Fibroblast of gingiva (primary cell): ENCODE results near the gene BCAS3.

Experiments used
- DNase-seq: peaks from one replicate; pipeline ENCODE4 v3.0.0-alpha.2; 2011; ENCODE audit warnings: low read depth

Gene BCAS3

DNA sequence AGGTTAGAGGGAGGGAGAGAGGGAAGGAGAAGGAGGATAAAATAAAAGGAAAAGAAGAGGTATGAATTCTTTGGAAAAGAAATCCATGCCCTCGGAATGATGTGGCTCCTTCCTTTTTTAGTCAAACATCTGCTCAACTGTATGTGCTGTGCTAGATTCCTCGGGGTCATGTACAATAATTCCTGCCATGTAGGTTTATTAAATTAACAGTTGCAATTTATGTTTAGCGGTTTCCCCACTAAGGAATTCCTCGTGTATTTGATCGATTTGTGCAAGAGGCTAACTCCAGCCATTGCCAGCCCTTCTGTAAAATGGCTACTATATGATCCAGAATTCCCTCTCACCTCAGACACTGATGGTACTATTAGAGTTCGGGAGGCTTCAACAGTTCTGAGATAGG lies 639.0 kb downstream of the BCAS3 start:
- no peak for DNase-seq

DNA sequence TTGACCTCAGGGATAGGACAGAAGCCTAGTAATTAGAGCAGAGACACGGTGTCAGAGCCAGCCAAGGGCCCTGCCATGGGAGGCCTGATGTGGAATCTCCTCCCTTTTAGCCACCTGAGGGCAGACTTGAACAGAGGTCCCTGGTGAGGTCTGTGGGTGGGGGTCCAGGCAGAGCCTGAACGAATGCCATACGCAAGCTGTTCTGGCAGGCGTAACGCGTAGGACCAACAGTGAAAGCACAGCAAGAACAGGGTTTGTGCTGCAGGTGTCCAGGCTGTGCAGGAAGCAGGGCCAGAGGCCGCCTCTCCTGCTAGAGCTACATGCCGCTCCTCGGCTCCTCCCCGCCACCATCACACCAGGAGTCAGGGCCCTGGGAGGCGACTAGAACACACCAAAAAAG lies 640.1 kb downstream of the BCAS3 start:
- no peak for DNase-seq

DNA sequence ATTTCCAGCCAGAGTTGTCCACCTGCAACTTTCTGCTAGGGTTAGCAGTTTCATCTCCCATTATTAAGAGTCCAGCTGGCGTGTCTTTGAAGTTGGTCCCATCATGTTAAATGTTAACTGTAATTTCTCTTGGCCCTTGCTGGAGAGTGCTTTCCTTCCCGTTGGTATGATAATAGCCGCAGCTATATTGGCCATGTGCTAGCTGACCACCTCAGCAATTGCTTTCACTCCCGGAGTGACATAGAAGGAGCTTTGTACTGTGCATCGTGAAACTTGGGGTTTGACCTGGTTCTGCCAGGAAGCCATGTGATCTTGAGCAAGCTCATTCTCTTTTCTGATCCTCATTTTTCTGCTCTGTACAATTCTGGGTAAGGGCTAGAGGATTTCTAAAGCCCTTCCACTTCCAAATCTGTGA lies 641.0 kb downstream of the BCAS3 start:
- no peak for DNase-seq

DNA sequence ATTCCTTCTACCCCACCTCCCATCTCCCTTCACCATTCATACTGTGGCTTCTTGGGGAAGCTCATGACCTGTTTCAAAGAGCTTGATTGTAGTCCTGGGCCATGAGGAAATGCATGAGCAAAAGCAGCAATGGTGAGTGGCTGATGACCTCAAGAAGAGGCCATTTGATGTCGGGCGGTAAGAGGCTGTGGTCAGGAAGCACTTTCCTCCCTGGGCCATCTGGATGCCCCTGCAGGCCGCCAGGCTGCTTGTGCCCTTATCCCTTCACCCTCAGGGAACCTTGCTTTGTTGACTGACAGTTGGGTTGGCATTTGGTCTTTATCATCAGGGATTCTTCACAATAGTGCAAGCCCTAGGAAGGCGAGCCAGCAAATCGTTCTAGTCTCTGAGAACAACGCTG lies 643.7 kb downstream of the BCAS3 start:
- no peak for DNase-seq

DNA sequence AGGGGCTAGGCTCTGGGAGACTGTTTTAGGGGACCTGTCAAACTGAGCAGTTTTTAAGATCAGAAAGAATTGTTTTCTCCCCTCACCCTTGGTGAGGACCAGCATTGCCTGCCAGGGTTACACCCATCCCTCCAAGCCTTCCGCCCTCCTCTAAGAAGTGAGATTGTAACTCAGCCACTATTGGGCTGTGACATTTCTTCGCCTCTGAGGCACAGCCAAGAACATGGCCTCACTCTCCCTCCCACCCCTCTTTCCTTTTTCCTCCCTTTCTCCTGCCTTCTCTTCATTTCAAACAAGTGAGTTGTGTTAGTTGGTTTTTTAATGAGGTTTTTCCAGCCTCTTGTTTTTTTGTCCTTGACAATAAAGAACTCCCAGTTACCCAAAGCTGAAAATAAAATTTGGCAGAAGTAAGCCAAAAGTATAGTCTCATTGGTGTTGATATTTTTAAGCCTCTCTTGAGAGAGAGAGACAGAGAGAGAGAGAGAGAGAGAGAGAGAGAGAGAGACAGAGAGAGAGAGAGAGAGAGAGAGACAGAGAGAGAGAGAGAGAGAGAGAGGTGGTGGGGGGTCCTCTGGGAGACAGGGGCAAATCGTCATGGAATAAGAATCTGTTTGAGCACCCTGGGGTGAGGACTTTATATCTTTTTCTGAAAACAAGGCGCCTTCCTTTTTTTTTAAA lies 644.8 kb downstream of the BCAS3 start:
- DNase-seq = no peak

DNA sequence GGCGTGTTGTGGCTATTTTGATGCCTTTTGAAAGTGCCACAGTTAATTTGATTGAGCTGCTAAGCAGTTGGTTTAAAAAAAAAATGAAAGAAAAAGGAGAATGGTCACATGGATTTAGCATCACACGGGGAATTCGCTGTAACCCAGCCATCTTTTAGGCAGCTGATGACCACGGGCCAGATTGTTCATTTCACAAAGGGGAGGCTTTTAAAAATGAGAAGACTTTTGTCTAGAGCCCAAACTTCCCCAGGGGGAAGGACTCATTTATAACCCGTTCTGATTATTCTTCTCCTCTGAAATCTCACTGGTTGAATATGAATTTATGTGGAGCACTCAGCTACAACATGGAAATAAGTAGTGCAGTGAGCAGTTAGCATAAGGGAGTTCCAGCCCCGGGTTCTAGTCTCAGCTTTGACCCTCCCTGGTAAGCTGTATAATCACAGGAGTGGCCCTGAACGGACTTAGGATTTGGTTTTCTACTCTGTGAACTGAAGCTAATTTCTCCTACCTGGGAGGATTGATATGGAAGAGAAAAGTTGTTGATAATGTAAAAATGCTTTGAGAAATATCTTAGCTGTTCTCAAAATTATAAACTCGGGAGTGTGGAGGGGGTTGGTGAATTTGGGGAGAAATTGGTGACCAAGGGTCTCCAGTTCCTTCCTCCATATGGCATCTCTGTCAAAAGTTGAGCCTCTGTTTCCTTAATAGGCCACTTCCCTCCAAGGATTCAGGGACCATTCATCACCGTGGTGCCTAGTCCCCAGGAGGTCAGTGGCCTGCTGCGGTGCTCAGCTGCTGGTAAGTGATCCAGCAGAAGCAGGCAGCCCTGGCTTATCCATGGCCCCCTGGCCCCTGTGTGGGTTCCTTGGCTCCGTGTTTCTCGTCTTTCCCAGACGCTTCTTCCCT lies 645.6 kb downstream of the BCAS3 start:
- DNase-seq = no peak

DNA sequence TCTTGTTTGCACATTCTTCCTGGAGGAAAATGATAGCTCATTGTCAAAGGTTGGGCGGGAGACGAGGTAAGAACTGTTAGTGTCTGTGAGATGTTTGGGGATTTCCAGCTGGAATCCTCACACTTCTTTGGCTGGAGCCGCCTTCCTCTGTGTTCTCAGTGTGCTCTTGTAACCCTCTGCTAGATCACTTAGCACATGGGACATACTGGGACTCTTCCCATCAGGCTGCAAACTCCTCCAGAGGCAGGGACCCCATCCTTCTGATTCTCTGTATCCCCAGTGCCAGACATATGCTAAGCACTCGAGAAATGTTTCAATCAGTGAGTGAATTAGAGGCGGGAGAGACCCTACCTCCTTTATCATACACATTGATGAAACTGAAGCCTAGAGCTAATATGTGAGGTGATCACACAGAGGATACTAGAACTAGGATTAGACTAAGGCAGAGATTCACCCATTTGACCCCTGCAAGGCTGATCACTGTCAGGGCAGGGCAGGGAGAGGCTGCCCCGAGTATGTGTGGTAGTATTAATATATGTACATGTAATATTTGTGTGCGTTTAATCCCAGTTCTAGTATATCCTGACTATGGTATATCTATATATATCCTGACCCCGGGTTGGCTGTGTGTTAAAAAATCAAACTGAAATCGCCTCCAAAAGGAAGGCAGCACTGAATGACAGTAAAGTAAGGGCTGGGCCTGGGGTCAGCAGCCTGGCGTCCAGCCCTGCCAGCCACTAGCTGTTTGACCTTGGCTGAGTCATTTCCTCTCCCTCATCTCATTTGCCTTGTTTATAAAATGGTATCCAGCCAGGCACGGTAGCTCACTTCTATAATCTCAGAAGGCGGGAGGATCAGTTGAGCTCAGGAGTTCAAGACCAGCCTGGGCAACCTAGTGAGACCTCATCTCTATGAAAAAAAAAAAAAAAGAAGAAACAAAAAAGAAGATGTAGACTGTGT lies 646.5 kb downstream of the BCAS3 start:
- DNase-seq = no peak

DNA sequence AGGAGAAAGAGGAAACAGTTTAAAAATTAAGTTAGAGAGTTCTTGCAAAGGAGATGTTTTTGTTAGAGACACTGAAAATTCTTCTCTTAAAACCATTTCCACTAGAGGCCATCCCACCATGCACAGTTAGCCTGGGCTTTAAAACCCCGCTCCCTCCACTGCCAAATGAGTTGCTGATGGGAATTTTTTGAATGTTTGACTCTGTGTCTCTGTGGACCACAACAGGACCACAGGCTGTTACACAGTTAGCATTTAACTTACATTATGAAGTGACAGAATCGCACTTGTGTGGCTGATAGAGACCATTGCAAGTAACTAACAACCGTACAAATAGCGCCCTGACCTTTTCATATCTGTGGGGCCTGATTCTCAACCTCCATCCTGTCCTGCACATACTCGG lies 647.3 kb downstream of the BCAS3 start:
- no peak for DNase-seq

DNA sequence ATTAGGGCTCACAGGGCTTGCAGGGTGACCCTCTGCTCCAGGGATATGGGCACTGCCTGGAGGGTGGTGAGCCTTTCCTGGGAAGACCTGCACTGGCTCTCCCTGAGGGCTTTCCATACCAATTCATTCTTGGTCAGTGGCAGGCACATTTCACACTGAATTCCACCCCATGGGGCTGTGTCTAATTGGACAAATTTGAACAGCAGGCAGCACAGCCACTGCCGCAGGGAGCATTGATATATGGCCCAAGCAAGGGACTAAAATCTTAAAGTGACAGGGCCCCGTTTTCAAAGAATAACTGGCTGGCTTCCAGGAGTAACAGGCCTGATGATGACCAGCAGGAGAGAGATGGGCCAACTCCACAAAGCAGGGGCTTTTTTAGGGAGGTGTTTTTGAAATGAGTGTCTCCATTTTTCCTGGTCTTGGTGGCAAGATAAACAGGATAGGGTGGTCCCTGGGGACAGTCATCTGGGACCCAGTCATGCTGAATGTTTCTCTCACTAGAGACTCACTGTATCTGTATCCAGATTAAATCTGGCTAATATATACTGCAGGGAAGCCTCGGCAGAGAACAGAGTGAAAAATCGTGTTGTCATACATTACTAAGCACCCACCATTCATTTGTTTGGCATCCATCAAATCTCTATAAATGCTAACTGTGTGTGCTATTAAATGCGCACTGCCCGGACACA lies 647.9 kb downstream of the BCAS3 start:
- no peak for DNase-seq

DNA sequence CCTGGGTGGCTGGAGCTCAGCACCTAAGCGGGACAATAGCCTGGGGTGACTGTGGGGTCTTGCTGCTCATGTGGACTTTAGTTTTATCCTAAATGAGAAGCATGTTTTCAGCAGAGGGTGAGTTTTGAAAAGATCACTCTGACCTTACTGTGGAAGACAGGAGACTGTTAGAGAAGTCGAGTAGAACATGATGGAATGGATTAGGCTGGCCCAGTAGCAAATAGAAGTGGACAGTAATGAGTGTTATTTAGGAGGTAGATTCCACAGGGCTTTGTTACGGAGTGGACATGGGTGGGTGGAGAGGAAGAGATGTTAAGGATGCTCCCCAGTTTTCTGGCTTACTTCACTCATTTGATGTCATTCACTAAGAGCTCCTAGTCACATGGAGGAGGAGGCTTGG lies 648.7 kb downstream of the BCAS3 start:
- no peak for DNase-seq

DNA sequence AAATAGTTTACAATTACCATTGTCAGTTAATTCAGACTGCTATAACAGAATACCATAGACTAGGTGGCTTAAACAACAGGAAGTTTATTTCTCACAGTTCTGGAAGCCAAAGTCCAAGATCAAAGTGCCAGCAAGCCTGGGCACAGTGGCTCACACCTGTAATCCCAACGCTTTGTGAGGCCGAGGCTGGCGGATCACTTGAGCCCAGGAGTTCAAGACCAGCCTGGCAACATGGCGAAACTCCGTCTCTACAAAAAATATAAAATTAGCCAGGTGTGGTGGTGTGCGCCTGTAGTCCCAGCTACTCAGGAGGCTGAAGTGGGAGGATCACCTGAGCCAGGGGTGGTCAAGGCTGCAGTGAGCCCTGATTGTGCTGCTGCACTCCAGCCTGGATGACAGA lies 650.7 kb downstream of the BCAS3 start:
- no peak for DNase-seq

DNA sequence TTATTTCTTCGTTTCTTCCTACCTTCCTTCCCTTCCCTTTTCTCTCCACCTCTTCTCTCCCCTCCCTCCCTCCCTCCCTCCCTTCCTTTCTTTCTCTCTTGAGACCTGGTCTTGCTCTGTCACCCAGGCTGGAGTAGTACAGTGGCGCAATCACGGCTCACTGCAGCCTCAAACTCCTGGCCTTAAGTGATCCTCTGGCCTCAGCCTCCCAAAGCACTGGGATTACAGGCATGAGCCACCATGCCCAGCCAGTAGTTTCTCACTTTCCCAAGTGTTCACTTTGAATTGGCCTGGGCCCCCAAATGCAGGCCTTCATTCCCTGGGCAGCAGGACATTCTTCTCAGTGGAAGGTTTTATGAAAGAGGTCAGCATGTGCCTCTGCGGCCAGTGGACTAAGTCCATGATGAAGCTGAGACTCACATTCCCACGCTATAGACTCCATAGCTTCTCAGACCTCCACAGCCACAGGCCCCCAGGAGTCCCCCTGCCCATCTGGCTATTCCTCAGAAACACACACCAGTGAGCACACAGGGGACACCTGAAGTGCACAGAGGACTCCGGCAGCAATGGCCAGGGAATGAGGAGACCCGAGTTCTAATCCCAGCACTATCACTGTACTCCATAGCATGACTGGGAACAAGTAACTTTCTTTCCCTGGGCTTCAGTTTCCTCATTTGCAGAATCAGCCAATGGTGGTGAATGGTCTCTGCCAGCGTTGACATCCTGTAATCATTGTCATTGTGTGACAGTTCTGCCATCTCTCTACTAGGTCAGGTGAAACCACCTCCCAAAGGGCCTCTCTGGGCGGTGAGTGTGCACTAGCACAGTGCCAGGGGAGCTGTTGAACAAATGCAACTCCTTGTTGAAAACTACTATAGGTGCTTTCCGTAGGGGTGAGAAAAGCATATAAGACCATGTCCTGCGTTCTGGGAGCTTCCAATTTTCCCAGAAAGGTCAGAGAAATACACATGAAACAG lies 652.8 kb downstream of the BCAS3 start:
- no peak for DNase-seq

DNA sequence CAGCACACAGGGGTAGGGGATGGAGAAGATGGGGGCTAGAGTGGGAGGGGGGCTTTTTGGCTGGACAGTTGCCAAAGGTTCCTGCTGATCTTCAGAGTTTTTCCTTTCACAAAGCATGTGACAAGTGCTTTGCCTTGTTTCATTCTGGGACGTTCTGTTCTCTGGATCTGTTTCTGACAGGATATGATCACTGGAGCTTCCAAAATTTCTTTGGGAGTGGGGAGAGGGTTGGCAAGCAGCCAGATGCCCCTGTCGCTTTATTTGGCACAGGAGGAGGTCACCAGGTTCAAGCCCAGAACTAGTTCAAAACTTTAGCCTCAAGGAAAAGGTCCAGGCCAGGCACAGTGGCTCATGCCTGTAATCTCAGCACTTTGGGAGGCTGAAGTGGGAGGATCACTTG lies 653.5 kb downstream of the BCAS3 start:
- DNase-seq = no peak

DNA sequence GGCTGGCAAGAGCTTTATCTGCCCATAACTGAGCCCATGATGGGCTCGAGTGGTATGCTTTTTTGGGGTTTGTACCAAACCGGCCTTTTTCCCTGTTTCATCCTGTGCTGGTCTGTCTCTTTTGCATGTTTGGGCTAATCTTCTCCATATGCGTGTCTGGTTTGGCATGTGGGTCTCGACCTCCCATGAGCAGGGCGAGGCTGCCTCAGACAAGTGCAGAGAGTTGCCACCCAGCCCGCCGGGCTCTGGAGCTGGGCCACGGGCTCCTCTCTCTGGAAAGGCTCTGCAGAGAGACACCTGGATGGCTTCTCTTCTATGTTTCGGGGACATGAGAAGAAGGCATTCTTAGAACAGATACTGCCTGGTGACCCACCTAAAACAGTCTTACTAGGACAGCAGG lies 654.2 kb downstream of the BCAS3 start:
- peak; percentile 33 for DNase-seq

DNA sequence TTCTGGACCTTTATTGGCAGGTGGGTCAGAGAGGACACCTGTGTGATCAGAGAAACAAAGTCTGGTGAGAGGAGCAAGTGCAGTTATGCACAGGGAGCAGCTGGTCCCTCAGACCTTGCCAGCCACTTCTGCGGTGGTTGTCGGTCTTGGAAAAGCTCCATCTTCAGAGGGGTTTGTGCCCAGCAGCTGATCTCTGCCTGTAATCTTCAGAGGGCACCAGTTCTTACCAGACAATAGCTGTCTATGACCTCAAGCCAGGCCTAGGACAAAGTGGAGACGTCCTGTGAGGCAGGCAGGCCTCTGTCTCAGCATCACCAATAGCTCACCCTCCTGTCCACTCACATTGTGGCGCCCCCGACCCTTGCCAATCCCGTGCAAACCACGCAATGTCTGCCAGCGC lies 655.5 kb downstream of the BCAS3 start:
- no peak for DNase-seq

DNA sequence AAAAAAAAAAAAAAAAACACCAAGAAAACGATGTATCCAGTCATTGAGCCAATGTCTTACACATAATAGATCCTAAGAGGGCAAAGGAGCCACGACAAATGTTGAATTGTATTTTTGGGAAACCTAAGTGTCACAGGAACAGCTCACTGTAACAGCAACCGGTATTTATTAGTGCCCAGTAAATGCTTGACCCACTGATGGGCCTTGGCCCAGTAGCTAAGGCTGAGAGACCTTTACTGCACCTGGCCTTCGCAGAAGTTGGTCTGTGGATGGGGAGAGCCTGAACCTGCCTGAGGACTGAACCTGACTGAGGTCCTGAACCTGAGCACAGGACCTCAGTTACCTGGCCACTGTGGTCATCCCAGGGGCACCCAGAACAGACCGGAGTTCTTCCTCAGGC lies 657.0 kb downstream of the BCAS3 start:
- no peak for DNase-seq

DNA sequence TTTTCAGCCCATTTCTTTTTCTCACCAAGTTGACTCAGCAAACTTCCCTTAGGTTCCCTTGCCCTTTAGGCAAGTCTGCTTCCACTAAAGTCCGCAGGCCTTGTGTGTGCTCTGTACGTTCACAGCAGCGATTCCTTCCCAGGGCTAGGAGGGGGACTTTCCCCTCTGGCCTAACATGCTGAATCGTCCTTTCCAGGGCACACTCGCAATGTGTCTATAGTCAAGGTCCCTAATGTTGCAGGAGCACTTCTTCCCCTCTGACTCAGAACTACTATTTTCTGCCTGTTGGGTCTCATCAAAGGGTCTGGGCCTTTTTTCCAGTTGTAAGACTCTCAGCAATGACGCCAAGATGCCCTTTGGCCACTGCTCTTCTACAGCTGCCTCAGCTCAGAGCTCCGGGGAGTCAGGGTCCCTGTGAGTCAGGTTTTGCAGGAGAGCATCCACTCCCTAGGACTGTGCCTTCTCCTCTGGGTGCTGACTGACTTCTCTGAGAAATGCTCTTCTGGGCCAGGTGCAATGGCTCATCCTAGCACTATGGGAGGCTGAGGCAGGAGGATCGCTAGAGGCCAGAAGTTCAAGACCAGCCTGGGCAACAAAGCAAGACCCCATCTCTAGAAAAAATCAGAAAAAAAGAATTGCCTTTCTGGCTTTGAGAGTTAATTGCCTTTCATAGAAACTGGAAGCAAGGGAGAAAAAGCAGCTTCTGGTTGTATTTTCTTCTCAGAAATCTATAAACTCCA lies 657.6 kb downstream of the BCAS3 start:
- no peak for DNase-seq

DNA sequence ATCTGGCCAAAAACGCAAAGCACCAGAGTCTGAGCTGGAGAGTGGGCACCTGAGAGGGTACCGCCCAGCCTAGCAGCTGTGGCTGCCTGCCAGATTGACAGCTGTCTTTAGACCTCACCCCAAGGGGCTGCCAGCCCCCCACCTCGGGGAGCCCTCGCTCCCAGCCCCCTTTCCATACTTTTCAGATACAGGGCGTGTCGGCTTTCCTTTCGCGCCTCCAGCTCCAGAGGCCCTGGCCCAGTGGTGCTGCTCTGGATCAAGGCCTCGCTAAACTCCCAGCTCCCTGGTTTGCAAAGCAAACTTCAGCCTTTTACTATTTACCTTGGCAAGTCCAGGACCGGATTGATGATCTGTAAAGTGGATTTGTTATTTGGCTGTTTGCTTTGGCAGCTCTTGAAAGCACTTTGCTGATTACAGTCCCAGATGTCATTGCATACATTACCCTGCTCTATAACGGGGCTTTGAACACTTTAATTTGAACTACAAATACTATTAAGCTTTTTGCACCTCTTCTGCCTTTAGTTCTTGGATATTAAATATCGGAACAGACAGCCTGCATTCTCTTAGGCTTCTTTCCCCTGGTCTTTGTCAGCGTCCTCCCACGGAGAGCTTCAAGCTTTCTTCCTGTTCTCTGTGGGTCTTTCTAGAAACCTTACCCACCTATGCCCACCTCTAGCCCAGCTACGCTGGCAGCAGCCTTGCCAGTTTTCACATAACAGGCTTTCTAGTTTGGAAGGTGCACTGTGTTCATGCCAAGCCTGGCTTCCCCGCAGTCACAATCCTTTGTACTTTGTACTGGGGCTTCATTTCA lies 658.4 kb downstream of the BCAS3 start:
- DNase-seq = peak; percentile 15

DNA sequence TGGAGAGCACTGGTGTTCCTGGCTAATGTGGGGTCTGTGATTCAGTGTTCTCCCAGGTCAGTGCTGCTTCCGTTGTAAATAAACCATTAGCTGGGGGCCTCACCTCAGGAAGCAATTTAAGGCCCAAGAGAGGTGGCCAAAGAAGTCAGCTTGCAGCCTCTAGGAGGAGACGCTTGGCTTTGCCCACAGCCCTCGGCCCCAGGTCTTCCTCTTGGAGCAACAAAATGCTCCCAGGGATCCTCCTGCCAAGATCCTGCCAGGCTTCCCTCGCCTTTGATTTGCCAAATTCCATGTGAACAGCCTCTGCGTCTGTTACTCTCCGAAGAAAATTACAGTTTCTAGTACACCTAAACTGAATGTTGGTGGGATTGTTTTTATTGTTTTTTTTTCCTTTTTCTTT lies 659.6 kb downstream of the BCAS3 start:
- no peak for DNase-seq
